Gastroesophageal sphincter (tissue), 4 donors: ENCODE measurements around the gene SLC24A3. TPM values are rescaled to one million over a fixed set of nuclear protein-coding genes. Genes with fewer than 3 reads are reported as not detected.

Experiments
- ATAC-seq: fragments of 150-250 bp; one replicate; pipeline ENCODE4 v1.9.1; 2016; ENCODE audit warnings: mild to moderate bottlenecking, moderate library complexity
- H3K27ac ChIP-seq, 4 donors: fragments of 200-600 bp; sonication (generic) in 3 of 4; 1 replicate in 3 of 4; 2 replicates in 1 of 4; pipeline ENCODE4 v1.5.1; 2016 to 2019
- H3K27me3 ChIP-seq: fragments of 200-600 bp; sonication (generic); one replicate; pipeline ENCODE4 v1.5.1; 2019
- H3K36me3 ChIP-seq, 2 donors: fragments of 200-600 bp; sonication (generic); one replicate each; pipeline ENCODE4 v1.5.1; 2019; ENCODE audit warnings: control low read depth in 1 of 2
- H3K4me1 ChIP-seq, 3 donors: fragments of 200-600 bp; sonication (generic); 1 replicate in 2 of 3; 2 replicates in 1 of 3; pipeline ENCODE4 v1.5.1; 2016 to 2019; ENCODE audit warnings: control low read depth in 2 of 3
- H3K4me3 ChIP-seq, 2 donors: fragments of 200-600 bp; sonication (generic); one replicate each; pipeline ENCODE4 v1.5.1; 2019; ENCODE audit warnings: mild to moderate bottlenecking in 1 of 2, moderate library complexity in 1 of 2
- H3K9me3 ChIP-seq, 3 donors: fragments of 200-600 bp; sonication (generic); one replicate each; pipeline ENCODE4 v1.5.1; 2017 to 2019; ENCODE audit warnings: control low read depth in 2 of 3
- CTCF ChIP-seq, 4 experiments: fragments of 200-600 bp in 2 of 4; fragments of 450-650 bp in 2 of 4; sonication (generic) in 1 of 4; IDR thresholded peaks; one replicate each; pipeline ENCODE4 v1.5.1; 2017 to 2019; ENCODE audit warnings: antibody characterized with exemption in 4 of 4, mild to moderate bottlenecking in 2 of 4, moderate library complexity in 2 of 4
- EP300 ChIP-seq: sonication (generic); formaldehyde crosslinking; IDR thresholded peaks from one replicate; pipeline ENCODE4 v1.6.1; 2017; ENCODE audit warnings: antibody characterized with exemption, mild to moderate bottlenecking
- POLR2A ChIP-seq, 2 donors: fragments of 450-650 bp; IDR thresholded peaks; one replicate each; pipeline ENCODE4 v1.6.1; 2017; ENCODE audit warnings: antibody characterized with exemption in 2 of 2, mild to moderate bottlenecking in 2 of 2, moderate library complexity in 1 of 2
- POLR2AphosphoS5 ChIP-seq: sonication (generic); formaldehyde crosslinking; IDR thresholded peaks from one replicate; pipeline ENCODE4 v1.6.1; 2017; ENCODE audit warnings: antibody characterized with exemption
- WGBS, 2 donors: methylation state at CpG; one replicate each; pipeline ENCODE4 v1.1.5; 2018; ENCODE audit warnings: low coverage in 1 of 2; 5-methylcytosine and 5-hydroxymethylcytosine counted together
- total RNA-seq, 4 donors: library from RNA; depleted of rRNA; stranded (reverse); fragments of >200 nt; gene quantifications; one replicate each; pipeline ENCODE4 v1.1.0, GENCODE V29; 2016

Gene SLC24A3
- total RNA-seq, 4 donors from 2014 or later: 2.7 to 13.5 (median 5.5) TPM

GRCh38 chr20:19727251-19727847, 514.9 kb downstream of the SLC24A3 start:
- no peak for ATAC-seq
- Histone ChIP-seq H3K36me3 (peaks cover 0 to under 1% of the 10 kb centered on the region in 2 donors), H3K4me3 (no peak overlapping the region), H3K4me1 (no peaks in the 10 kb centered on the region), H3K27ac (no peak overlapping the region), H3K9me3 (no peaks in the 10 kb centered on the region), H3K27me3 (no peaks in the 10 kb centered on the region)
- WGBS, 2 donors: 92 to 98% methylated on average over 7 to 9 of the region's 10 CpGs
- TF ChIP-seq POLR2AphosphoS5 (no peak), POLR2A (IDR thresholded peaks at IDR 0.05) (no peak), EP300 (no peak), CTCF (IDR thresholded peaks at IDR 0.05) (no peak)

GRCh38 chr20:19729672-19730071, 517.2 kb downstream of the SLC24A3 start:
- TF ChIP-seq POLR2A (IDR thresholded peaks at IDR 0.05): no peak
- no peak for TF ChIP-seq CTCF (IDR thresholded peaks at IDR 0.05)
- no peak for TF ChIP-seq POLR2AphosphoS5
- TF ChIP-seq EP300: no peak
- H3K27ac ChIP-seq: no peak overlapping the region
- no peaks in the 10 kb centered on the region for H3K27me3 ChIP-seq
- 96% methylated on average over 3 of the region's 4 CpGs; no CpG with 5 or more reads in 1 of the 2 donors for WGBS, 2 donors
- H3K4me3 ChIP-seq: no peak overlapping the region
- H3K9me3 ChIP-seq: no peaks in the 10 kb centered on the region
- no peaks in the 10 kb centered on the region for H3K36me3 ChIP-seq
- no peak for ATAC-seq
- peaks cover 0 to 6% (median 2%) of the 10 kb centered on the region in 3 donors for H3K4me1 ChIP-seq

GRCh38 chr20:19730706-19731105, 518.3 kb downstream of the SLC24A3 start:
- no peak overlapping the region for H3K27ac ChIP-seq
- peaks cover 0 to 15% (median 9%) of the 10 kb centered on the region in 3 donors for H3K4me1 ChIP-seq
- H3K4me3 ChIP-seq: no peak overlapping the region
- no peaks in the 10 kb centered on the region for H3K27me3 ChIP-seq
- TF ChIP-seq POLR2AphosphoS5 (no peak), POLR2A (IDR thresholded peaks at IDR 0.05) (no peak), EP300 (no peak), CTCF (IDR thresholded peaks at IDR 0.05) (no peak)
- no peaks in the 10 kb centered on the region for H3K9me3 ChIP-seq
- ATAC-seq: no peak
- 67 to 86% methylated on average over 2 to 7 of the region's 7 CpGs for WGBS, 2 donors
- H3K36me3 ChIP-seq: no peaks in the 10 kb centered on the region

GRCh38 chr20:19734811-19735210, 522.4 kb downstream of the SLC24A3 start:
- no peaks in the 10 kb centered on the region for H3K36me3 ChIP-seq
- H3K9me3 ChIP-seq: no peaks in the 10 kb centered on the region
- H3K27ac ChIP-seq: peak overlapping the region in 3 of 4 donors; percentile 24 to 59 (median 32)
- no CpG with 5 or more reads among the region's 1 CpG for WGBS, 2 donors
- peaks cover 0 to 15% (median 12%) of the 10 kb centered on the region in 3 donors for H3K4me1 ChIP-seq
- no peak overlapping the region for H3K4me3 ChIP-seq
- H3K27me3 ChIP-seq: no peaks in the 10 kb centered on the region
- no peak for ATAC-seq
- TF ChIP-seq EP300 (no peak), POLR2AphosphoS5 (no peak), CTCF (IDR thresholded peaks at IDR 0.05) (no peak), POLR2A (IDR thresholded peaks at IDR 0.05) (no peak)

- Histone ChIP-seq H3K4me3 (no peak overlapping the region), H3K27me3 (no peaks in the 10 kb centered on the region), H3K9me3 (no peaks in the 10 kb centered on the region), H3K36me3 (no peaks in the 10 kb centered on the region), H3K27ac (peak overlapping the region in 2 of 4 donors; percentile 24 to 32), H3K4me1 (peaks cover 0 to 15% (median 12%) of the 10 kb centered on the region in 3 donors)
- TF ChIP-seq EP300 (no peak), POLR2AphosphoS5 (peak; percentile 59)
- whole genome bisulfite sequencing, 2 donors: 22 to 53% methylated on average over 6 of the region's 6 CpGs
- ATAC-seq: peak; percentile 95
Observed at GRCh38 chr20:19735446-19735845, 523.0 kb downstream of the SLC24A3 start.
